Activated CD4-positive, alpha-beta T cell treated with anti-CD3 and anti-CD28 coated beads for 4 hours (primary cell): ENCODE results near the gene RHBDL2.
A peak's percentile ranks its signal among the peaks of the same experiment; 100 is the strongest.
"Not testable (repeated sequence)": the region's sequence is repeated elsewhere in the genome, so short reads cannot be mapped to it uniquely, and the experiment has no call there.

Source experiments
- DNase-seq, 2 donors: peaks; one replicate each; pipeline ENCODE4 v3.0.0-alpha.2; 2020

The RHBDL2 gene, protein sequence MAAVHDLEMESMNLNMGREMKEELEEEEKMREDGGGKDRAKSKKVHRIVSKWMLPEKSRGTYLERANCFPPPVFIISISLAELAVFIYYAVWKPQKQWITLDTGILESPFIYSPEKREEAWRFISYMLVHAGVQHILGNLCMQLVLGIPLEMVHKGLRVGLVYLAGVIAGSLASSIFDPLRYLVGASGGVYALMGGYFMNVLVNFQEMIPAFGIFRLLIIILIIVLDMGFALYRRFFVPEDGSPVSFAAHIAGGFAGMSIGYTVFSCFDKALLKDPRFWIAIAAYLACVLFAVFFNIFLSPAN

DNA sequence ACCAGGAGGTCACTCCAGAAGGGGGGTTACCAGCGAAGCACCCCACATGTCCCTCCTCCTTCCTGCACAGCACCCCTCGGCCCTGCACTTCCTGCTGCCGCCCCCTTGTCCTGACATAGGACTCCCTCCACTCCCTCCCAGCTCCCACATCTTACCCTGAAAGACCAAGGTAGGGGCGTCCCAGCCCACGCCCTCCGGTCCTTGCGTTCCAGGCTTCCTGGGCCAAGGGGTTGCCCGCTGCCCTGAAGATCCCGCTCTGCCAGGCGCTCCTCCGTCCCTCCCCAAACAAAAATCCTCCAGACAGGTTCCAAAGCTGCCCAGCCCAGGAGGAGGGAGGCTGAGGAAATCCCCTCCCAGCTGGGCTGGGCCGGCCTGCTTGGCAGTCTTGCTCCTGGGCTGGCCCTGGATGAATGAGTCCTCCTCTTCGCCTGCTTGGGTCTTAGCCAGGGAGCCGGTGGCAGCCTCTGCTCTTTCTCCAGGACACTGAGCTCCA, at the start of gene RHBDL2:
TSS of gene RHBDL2 (minus strand) at position 304 of the 493 bp plus-strand sequence. CDS start 22,618 bp downstream, outside the sequence.
- DNase-seq = no peak

DNA sequence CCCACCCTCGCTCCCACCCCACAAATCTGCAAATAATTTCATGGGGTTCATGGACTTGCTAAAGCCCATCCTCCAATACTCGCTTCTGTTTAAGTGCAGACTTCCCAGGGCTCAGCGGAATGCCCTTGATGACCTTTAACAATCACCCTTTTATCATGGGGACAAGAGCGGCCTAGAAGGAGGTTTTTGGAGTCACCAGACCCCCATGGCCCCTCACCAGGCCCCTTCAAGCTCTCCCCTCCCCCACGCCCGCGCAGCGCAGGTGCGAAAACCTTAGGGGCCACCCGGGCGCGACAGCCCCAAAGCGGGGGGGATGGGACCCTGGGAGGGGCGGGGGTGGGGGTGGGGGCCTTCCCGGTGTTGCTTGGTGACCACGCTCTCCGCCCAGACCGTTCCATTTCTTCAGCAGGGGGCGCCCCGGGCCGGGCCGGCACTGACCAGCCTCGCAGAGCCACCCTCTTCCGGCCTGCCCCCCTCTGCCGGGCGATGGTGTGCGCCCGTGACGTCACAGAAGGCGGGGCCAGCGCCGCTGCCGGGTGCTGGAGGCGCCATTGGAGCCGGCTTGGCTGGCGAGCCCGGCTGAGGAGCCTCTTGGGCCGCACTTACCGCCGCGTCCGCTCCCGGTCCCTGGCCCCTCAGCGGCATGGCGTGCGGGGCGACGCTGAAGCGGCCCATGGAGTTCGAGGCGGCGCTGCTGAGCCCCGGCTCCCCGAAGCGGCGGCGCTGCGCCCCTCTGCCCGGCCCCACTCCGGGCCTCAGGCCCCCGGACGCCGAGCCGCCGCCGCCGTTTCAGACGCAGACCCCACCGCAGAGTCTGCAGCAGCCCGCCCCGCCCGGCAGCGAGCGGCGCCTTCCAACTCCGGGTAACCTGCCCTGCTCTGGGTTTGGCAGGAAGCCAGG, 49.4 kb upstream of the RHBDL2 start, which contains the start of gene AKIRIN1:
TSS of gene AKIRIN1 (plus strand) at position 539 of the 900 bp plus-strand sequence. CDS start at position 644, 105 bp downstream.
- DNase-seq = peak; percentile 92 to 94

DNA sequence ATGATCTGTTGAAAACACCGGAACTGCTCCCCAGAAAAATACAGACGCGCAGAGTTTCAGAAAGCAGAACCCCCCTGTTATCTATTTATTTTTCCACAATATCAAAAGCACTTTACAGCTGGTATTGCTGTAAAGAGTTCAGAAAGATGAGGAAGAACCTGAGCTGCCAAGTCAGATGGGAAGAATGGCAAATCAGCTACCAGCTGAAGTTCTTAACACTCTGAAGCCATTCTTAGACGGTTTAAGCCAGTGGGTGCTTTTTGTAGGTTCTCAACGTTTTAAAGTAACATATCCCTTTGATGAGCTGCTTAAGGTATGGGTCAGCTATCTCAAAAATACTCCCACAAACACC, 48.7 kb upstream of the RHBDL2 start:
- no peak for DNase-seq

DNA sequence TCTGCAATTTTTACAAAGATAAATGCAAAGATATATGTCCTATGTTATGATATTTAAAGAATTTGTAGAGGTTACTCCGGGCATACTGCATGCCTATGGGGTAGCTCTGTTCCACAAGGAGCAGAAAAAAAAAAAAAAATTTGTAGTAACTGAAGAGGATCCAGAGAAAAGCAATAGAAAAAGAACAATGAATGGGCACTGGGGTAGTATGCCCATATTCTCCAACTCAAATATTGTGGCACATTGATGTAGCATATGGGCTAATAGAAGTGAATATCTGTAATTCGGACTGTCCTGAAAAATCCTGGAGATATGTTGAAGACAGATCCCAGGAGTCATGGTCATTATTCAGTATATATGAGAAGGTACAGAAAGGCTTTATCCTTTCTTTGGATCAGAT, 48.3 kb upstream of the RHBDL2 start:
- DNase-seq = no peak

DNA sequence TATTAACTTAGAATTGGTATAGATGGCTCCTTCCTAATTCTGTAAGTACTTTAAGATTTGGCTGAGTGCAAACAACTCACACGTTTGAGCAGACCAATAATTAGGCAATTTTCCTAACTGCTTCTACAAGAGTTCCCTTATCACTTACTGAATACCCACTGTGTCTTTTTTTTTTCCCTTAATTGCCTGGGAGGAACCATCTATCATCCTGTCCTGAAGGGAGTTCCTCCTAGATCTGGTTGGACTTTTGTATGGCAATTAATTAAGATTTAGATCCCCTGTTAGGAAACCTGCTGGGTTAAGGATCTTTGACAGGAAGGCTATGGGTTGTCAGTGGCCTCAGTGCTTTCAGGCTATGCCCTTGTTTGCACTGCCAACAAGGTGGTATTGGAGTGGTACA, 37.8 kb upstream of the RHBDL2 start:
- not testable (repeated sequence) for DNase-seq

DNA sequence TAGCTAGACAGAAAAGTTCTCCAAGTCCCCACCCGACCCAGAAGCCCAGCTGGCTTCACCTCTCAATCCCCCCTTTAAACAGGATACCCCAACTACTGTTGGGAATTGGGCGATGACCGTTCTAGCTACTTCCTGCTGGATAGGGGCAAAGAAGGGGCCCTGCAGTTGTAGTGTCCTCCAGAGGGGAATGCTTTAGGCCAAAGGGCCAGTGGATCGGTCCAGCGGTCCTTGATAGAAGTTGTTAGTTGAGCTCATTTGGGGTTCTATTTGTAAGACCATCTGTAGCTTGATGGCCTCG, 36.6 kb upstream of the RHBDL2 start:
- not testable (repeated sequence) for DNase-seq

DNA sequence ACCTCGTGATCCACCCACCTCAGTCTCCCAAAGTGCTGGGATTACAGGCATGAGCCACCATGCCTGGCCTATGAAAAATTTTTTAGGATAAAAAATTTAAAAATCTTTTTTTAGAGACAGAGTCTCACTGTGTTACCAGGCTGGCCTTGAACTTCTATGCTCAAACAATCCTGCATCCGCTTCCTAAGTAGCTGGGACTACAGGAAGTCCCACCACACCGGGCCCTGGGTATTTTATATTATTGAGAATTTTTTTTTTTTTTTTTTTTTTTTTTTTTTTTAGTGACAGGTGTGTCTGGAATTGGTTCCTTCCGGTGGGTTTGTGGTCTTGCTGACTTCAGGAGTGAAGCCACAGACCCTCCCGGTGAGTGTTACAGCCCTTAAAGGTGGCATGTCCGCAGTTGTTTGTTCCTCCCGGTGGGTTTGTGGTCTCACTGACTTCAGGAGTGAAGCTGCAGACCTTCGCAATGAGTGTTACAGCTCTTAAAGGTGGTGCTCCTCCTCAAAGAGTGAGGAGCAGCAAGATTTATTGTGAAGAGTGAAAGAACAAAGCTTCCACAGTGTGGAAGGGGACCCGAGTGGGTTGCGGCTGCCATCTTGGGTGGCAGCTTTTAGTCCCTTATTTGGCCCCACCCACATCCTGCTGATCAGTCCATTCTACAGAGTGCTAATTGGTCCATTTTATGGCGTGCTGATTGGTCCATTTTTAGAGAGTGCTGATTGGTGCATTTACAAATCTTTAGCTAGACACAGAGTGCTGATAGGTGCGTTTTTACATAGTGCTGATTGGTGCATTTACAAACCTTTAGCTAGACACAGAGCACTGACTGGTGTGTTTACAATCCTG, 36.0 kb upstream of the RHBDL2 start:
- peak; percentile 41 to 44 for DNase-seq

DNA sequence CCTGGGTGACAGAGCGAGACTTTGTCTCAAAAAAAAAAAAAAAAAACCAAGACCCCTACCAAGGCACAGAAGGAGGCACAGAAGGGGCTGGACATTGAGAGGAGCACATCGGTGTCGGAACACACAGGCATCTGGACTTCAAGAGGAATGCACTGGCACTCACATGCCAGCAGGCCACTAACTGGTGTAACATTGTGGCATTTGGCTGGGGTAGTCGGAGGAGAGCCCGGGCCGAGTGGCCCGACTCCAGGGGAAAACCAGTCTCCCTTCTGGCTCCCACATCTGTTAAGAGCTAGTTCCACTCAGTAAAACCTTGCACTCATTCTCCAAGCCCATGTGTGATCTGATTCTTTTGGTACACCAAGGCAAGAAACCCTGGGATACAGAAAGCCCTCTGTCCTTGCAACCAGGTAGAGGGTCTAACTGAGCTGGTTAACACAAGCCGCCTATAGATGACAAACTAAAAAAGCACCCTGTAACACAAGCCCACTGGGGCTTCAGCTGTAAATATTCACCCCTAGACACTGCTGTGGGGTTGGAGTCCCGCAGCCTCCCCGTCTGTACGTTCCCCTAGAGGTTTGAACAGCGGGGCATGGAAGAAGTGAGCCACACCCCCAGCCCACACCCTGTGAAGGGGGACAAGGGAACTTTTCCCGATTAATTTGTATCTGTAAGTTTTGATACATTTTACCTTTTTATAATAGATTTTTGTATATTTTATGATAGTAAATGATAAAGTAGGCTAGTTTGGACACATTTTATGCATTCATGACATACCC, 32.2 kb upstream of the RHBDL2 start:
- no peak for DNase-seq

DNA sequence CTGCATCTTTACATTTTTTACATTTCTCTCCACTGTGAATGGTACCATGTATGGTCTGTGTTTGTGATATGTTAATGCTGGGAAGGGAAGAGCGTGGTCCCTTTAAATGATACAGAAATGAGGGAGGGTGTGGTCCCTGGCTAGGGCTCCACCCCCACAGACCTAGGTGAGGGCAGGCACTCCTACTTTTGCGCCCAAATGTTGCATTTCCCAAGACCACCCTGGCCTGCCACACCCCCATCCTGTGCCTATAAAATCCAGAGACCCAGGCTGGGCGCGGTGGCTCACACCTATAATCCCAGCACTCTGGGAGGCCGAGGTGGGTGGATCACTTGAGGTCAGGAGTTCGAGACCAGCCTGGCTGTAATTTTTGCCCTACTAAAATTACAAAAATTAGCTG, 31.5 kb upstream of the RHBDL2 start:
- DNase-seq = not testable (repeated sequence)

DNA sequence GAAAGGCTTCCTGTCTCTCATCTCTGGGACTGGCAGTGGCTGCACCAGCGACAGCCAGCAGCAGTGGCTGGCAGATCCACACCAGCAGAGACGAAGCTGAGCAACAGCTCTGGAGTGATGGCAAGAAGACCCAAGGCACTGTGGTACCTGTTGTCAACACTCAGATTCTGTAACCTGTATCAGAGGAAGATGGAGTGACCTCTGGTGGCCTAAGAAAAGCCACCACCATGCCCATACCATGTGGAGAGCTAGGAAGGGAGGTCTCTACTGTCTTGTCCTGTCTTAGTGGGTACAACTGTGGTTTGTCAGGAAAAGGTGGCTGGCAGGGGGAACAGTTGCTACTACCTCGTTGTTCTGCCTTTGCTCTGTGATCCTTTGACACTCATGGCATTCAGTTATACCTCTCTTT, 22.5 kb upstream of the RHBDL2 start:
- DNase-seq = no peak

DNA sequence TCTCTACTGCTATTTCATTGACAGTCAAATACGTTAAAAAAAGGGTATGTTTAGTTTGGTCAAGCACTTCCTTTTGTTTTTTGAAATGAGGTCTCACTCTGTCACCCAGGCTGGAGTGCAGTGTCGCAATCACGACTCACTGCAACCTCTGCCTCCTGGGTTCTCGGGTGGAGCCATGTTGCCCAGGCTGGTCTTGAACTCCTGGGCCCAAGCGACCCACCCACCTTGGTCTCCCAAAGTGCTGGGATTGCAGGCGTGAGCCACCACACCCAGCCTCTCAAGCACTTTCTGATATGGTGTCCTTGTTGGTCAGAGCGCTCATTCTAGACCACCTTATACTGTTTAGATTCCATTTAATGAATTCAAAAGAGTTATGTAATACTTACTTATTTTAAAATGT, 20.9 kb upstream of the RHBDL2 start:
- DNase-seq = no peak

DNA sequence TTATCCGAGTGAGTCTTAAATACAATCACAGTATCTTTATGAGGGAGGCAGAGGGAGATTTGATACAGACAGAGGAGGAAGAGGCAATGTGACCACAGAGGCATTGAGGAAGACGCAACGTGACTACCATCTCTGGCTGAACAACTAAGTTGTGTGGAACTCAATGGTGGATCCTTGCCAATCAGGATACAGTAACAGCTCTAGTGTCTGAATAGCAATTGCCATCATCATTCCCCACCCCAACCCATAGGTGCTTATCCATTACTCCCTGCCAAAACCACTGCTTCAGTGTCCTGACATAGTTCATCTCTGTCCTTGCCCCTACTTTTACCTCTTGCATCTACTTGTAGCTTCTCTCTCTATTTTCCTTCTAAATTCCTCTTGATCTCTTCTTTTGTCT, 20.5 kb upstream of the RHBDL2 start:
- no peak for DNase-seq

DNA sequence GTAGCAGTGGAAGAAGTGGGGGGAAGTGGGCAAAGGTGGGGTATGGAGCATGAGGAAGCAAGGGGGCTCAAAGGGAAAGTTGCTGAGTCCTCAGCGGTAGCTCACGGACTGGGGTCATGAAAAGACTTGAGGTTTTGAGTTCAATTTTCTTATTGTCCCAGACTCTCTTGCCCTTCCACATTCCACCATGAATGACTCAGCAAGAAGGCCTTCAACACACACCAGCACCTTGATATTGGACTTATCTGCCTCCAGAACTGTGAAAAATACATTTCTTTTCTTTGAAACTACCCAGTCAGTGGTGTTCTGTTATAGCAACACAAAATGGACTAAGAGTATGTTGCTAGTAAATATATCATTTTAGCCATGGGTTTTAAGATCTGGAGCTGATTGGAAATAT, 17.3 kb upstream of the RHBDL2 start:
- no peak for DNase-seq

DNA sequence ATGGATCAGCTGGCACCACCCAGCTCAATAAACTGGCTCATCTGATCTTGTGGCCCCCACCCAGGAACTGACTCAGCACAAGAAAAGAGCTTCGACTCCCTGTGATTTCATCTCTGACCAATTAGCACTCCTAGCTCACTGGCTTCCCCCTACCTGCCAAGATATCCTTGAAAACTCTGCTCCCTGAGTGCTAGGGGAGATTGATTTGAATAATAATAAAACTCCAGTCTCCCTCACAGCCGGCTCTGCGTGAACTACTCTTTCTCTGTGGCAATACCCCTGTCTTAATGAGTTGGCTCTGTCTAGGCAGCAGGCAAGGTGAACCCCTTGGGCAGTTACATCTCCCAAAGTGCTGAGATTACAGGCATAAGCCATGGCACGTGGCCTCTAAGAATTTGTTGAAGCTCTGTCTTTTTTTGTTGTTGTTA, 11.8 kb upstream of the RHBDL2 start:
- DNase-seq = no peak

DNA sequence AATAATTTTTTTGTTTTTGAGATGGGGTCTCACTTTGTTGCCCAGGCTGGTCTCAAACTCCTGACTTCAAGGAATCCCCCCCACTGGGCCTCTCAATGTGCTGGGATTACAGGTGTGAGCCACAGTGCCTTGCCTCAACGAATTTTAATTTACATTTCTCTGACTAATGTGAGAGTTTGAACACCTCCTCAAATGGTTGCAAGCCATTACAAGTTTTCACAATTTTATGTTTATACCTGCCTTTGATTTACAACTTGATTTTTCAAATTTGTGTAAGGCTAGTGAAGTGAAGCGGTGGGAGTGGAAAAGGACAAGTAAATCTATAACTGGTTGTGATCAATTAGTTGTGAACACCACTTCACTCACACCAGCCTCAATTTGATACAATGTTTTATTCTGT, 8.9 kb upstream of the RHBDL2 start:
- no peak for DNase-seq

DNA sequence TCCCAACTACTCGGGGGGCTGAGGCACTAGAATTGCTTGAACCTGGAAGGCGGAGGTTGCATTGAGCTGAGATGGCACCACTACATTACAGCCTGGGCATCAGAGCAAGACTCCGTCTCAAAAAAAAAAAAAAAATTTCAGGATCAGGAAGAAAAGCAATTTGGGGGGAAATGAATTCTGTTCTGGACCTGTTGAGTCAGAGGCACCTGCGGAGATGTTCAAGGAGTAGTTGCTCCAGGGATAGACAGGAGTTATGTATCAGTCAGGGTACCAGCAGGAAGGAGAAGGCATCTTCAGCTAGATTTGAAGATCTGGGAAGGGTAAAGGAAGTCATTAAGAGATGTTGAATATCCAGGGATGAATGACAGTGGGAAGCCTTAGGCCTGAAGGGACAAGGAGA, 2.9 kb upstream of the RHBDL2 start:
- no peak for DNase-seq

DNA sequence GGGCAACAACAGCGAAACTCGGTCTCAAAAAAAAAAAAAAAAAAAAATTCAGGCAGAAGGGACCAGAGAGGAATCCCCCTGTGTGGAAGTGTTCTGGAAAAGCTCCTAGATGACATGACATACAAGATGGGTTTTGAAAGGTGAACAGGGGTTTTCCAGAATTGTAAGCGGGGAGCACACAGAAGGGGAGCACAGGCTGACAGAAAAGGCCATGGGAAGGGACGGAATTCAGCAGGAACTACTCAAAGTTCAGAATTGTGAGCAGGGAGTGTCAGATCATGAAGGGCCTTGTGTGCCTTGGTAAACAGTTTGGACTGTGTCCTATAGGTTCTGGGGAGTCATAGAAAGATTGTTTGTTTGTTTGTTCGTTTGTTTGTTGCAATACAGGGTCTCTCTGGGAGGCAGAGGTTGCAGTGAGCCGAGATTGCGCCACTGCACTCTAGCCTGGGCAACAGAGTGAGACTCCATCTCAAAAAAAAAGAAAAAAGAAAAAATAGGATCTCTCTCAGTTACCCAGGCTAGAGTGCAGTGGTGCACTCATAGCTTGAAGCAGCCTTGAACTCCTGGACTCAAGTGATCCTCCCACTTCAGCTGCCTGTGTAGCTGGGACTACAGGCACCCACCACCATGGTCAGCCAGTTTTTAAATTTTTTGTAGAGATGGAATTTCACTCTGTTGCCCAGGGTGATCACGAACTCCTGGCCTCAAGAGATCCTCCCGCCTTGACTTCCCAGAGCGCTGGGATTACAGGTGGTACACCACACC, 1.2 kb upstream of the RHBDL2 start:
- DNase-seq = no peak

DNA sequence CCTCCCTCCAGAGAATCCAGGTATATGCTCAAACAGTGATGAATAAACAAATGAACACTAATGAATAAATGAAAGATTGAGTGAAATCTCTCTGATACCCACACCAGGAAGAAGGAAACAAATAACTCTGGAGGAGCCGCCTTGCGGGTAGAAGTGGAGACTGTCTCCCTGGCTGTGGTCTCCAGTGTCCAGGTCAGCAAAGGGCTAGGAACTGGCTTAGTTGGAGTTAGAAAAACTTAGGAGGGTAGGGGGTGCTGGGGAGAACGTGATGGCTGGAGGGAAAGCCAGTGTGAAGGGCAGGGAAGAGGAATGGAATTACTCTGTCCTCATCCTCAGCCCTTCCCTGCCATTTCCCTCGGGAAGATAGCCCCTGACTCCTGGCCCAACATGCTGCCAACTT, 537 bp downstream of the RHBDL2 start:
- DNase-seq = no peak

DNA sequence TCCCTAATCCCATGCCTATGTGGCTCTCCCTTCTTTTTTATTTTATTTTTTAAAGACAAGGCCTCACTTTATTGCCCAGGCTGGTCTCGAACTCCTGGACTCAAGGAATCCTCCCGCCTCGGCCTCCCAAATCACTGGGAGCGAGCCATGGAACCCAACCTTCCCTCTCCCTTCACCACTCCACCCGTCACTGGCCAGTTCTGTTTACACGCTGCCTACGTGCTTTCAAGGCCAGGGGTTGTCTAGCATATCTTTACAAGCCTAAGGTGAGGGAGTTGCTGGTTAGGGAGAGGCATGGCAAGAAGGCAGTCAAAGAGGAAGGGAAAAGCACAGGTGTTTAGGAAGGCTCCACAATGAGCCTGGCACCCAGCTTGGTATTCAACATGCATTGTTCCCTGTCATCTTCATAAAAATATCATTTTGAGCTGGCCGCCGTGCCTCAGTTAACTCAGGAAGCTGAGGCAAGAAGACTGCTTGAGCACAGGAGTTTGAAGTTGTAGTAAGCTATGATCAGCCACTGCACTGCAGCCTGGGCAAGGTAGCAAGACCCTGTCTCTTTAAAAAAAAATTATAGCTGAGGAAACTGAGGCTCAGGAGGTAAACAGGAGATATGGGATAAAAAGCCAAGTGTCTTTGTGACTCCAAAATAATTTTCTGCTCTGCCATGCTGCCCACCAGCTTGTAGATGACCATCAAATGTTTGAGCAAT, 1.1 kb downstream of the RHBDL2 start:
- DNase-seq = no peak

DNA sequence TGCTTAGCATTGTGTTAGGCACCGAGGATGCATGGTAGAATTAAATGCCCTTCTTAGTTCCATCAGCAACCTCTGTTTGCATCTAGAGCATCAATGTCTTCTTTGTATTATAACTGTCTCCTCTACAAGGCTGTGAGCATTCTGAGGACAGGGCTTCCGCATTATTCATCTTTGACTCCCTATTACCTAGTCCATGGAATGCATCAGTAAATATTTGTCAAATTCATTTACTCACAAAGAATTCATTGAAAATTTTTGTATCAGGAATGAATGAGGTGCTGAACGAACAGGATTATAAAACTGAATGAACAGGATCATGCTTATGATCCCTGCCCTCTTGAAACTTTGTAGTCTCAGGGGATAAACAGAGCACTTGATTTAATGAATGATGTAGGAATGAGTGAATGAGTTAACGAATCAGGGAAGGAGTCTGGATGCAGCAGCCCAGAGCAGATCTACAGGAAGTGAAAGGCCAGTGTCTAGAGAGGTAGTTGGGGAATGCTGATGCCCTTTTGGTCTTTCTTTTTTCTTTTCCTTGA, 2.8 kb downstream of the RHBDL2 start:
- no peak for DNase-seq

DNA sequence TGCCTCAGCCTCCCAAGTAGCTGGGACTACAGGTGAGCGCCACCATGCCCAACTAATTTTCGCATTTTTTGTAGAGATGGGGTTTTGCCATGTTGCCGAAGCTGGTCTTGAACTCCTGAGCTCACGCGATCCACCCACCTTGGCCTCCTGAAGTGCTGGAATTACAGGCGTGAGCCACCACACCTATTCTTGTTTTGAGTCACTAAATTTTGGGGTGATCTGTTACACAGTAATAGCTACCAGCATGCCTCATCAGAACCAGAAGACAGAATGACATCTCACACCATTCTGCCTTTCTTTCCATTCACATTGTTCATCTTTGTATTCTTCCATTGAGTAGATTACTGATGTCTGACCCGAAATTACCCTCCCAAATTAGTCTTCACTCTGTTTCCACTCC, 9.1 kb downstream of the RHBDL2 start:
- no peak for DNase-seq
